Osteoblast (primary cell): ENCODE measurements around the gene GLP1R. TPM values are rescaled to one million over a fixed set of nuclear protein-coding genes. Genes with fewer than 3 reads are reported as not detected.
A peak's percentile ranks its signal among the peaks of the same experiment; 100 is the strongest.

Experiments
- DNase-seq: peaks from one replicate; pipeline ENCODE4 v3.0.0; 2011; ENCODE audit warnings: low spot score, mixed read lengths; ENCODE audit not compliant: insufficient read length; ENCODE audit errors: missing footprints
- H2AFZ ChIP-seq: 2 replicates; pipeline ENCODE4 v1.6.0; 2011; ENCODE audit warnings: mild to moderate bottlenecking, low read length
- H3K27ac ChIP-seq: 2 replicates; pipeline ENCODE4 v1.5.1; 2011; ENCODE audit warnings: mild to moderate bottlenecking, low read depth, low read length, moderate library complexity
- H3K27me3 ChIP-seq: 2 replicates; pipeline ENCODE4 v1.6.0; 2012; ENCODE audit warnings: mild to moderate bottlenecking, control low read depth, inconsistent platforms, low read length, moderate library complexity; ENCODE audit not compliant: insufficient read depth
- H3K36me3 ChIP-seq: 2 replicates; pipeline ENCODE4 v1.5.1; 2011; ENCODE audit warnings: mild to moderate bottlenecking, low read length, control low read depth, moderate library complexity; ENCODE audit not compliant: insufficient read depth
- H3K4me1 ChIP-seq: 2 replicates; pipeline ENCODE4 v1.5.1; 2011; ENCODE audit warnings: mild to moderate bottlenecking, low read length, control low read depth, moderate library complexity; ENCODE audit not compliant: insufficient read depth
- H3K4me2 ChIP-seq: 2 replicates; pipeline ENCODE4 v1.6.0; 2011; ENCODE audit warnings: mild to moderate bottlenecking, low read length; ENCODE audit not compliant: insufficient read depth
- H3K4me3 ChIP-seq: fragments of 200-600 bp; sonication (generic); 3 replicates; pipeline ENCODE4 v1.5.1; 2012; ENCODE audit warnings: mild to moderate bottlenecking, low read length, inconsistent platforms; ENCODE audit not compliant: insufficient read depth
- H3K79me2 ChIP-seq: 2 replicates; pipeline ENCODE4 v1.6.0; 2012; ENCODE audit warnings: mild to moderate bottlenecking, low read length, control low read depth, inconsistent platforms; ENCODE audit not compliant: insufficient read depth
- H3K9me3 ChIP-seq: 2 replicates; pipeline ENCODE4 v1.5.1; 2011; ENCODE audit warnings: low read depth, low read length, control low read depth
- H4K20me1 ChIP-seq: 2 replicates; pipeline ENCODE4 v1.6.0; 2012; ENCODE audit warnings: mild to moderate bottlenecking, low read length, control low read depth; ENCODE audit not compliant: insufficient read depth
- CTCF ChIP-seq: IDR thresholded peaks from 2 replicates; pipeline ENCODE4 v1.5.1; 2011; ENCODE audit warnings: mild to moderate bottlenecking, low read depth, low read length, moderate library complexity; ENCODE audit errors: extremely low read depth
- total RNA-seq: library from RNA; depleted of rRNA; stranded (reverse); fragments of >200 nt; gene quantifications from 2 replicates; pipeline ENCODE4 v1.2.3, GENCODE V29; 2012

GLP1R gene
- total RNA-seq, 1 donor: not detected

GRCh38 chr6:39058471-39059147, 10.0 kb downstream of the GLP1R start:
- Histone ChIP-seq H2AFZ (no peak overlapping the region), H4K20me1 (no peaks in the 10 kb centered on the region), H3K36me3 (no peaks in the 10 kb centered on the region), H3K79me2 (no peaks in the 10 kb centered on the region), H3K27me3 (no peaks in the 10 kb centered on the region), H3K4me1 (no peaks in the 10 kb centered on the region), H3K9me3 (no peaks in the 10 kb centered on the region), H3K4me2 (no peak overlapping the region), H3K4me3 (no peak overlapping the region), H3K27ac (no peak overlapping the region)
- no peak for TF ChIP-seq CTCF
- DNase-seq: peak; percentile 37

- H3K4me2 ChIP-seq: no peak overlapping the region
- no peaks in the 10 kb centered on the region for H3K9me3 ChIP-seq
- H2AFZ ChIP-seq: no peak overlapping the region
- DNase-seq: peak; percentile 36
- H3K4me3 ChIP-seq: no peak overlapping the region
- H3K4me1 ChIP-seq: no peaks in the 10 kb centered on the region
- no peaks in the 10 kb centered on the region for H4K20me1 ChIP-seq
- no peaks in the 10 kb centered on the region for H3K79me2 ChIP-seq
- no peak overlapping the region for H3K27ac ChIP-seq
- H3K36me3 ChIP-seq: no peaks in the 10 kb centered on the region
- no peak for TF ChIP-seq CTCF
- H3K27me3 ChIP-seq: no peaks in the 10 kb centered on the region
Measured at GRCh38 chr6:39059496-39060310, 11.1 kb downstream of the GLP1R start.

- Histone ChIP-seq H2AFZ (no peak overlapping the region), H3K79me2 (no peaks in the 10 kb centered on the region), H3K36me3 (no peaks in the 10 kb centered on the region), H3K4me2 (no peak overlapping the region), H3K27ac (no peak overlapping the region), H3K27me3 (no peaks in the 10 kb centered on the region), H4K20me1 (no peaks in the 10 kb centered on the region), H3K4me3 (no peak overlapping the region), H3K4me1 (no peaks in the 10 kb centered on the region), H3K9me3 (no peaks in the 10 kb centered on the region)
- no peak for TF ChIP-seq CTCF
- peak; percentile 4 for DNase-seq
Measured at GRCh38 chr6:39060467-39061160, 12.0 kb downstream of the GLP1R start.

- DNase-seq: peak; percentile 6
- H2AFZ ChIP-seq: no peak overlapping the region
- no peaks in the 10 kb centered on the region for H3K79me2 ChIP-seq
- no peaks in the 10 kb centered on the region for H3K36me3 ChIP-seq
- no peak overlapping the region for H3K27ac ChIP-seq
- no peaks in the 10 kb centered on the region for H3K4me1 ChIP-seq
- no peak overlapping the region for H3K4me2 ChIP-seq
- H4K20me1 ChIP-seq: no peaks in the 10 kb centered on the region
- no peak for TF ChIP-seq CTCF
- no peaks in the 10 kb centered on the region for H3K9me3 ChIP-seq
- no peak overlapping the region for H3K4me3 ChIP-seq
- H3K27me3 ChIP-seq: no peaks in the 10 kb centered on the region
Measured at GRCh38 chr6:39061182-39061581, 12.6 kb downstream of the GLP1R start.
